ENCODE results near the gene GARIN5A.

DNA sequence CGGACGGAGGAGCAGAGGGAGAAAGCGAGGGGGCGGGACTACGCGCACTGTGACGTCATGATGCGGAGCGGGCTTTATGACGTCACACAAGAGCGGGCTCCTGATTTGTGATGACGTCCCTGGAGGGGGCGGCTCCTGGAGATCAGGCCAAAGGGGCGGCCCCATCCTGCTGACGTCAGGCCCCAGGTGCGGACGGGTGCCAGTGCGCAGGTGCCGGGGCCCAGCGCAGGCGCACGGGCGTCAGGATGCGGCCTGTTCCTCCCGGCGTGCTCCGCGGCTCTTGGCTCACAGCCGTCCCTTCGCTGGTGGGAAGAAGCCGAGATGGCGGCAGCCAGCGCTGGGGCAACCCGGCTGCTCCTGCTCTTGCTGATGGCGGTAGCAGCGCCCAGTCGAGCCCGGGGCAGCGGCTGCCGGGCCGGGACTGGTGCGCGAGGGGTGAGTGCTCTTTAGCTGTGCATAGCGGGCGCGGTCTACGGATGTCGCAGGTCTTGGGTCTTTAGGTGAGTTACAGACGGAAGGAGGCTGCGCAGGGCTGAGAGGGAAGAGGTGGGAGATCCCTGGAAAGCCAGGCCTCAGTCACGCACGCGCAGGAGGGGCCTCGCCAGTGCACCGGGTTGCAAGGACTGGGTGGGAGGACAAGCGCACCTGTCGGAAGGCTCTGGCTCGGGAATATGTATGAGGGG is at the start of gene GARIN5A, which contains the start of gene EMC10:
- TF ChIP-seq, protein P1, sequence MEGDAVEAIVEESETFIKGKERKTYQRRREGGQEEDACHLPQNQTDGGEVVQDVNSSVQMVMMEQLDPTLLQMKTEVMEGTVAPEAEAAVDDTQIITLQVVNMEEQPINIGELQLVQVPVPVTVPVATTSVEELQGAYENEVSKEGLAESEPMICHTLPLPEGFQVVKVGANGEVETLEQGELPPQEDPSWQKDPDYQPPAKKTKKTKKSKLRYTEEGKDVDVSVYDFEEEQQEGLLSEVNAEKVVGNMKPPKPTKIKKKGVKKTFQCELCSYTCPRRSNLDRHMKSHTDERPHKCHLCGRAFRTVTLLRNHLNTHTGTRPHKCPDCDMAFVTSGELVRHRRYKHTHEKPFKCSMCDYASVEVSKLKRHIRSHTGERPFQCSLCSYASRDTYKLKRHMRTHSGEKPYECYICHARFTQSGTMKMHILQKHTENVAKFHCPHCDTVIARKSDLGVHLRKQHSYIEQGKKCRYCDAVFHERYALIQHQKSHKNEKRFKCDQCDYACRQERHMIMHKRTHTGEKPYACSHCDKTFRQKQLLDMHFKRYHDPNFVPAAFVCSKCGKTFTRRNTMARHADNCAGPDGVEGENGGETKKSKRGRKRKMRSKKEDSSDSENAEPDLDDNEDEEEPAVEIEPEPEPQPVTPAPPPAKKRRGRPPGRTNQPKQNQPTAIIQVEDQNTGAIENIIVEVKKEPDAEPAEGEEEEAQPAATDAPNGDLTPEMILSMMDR (IDR thresholded peaks at IDR 0.05): peak in 2 of 6 experiments; percentile 10 to 21
- TF ChIP-seq POLR2A (IDR thresholded peaks at IDR 0.05): peak; percentile 72 to 76

Measured in adrenal gland (tissue), 5 donors.